Germinal center (tissue), 1 donor: ENCODE data around the gene RBM12.
"Not testable (repeated sequence)": the region's sequence is repeated elsewhere in the genome, so short reads cannot be mapped to it uniquely, and the experiment has no call there.

Experiments used
- DNase-seq: peaks from one replicate; pipeline ENCODE4 v3.0.0; 2012; ENCODE audit warnings: mixed read lengths, low spot score

Gene RBM12, protein sequence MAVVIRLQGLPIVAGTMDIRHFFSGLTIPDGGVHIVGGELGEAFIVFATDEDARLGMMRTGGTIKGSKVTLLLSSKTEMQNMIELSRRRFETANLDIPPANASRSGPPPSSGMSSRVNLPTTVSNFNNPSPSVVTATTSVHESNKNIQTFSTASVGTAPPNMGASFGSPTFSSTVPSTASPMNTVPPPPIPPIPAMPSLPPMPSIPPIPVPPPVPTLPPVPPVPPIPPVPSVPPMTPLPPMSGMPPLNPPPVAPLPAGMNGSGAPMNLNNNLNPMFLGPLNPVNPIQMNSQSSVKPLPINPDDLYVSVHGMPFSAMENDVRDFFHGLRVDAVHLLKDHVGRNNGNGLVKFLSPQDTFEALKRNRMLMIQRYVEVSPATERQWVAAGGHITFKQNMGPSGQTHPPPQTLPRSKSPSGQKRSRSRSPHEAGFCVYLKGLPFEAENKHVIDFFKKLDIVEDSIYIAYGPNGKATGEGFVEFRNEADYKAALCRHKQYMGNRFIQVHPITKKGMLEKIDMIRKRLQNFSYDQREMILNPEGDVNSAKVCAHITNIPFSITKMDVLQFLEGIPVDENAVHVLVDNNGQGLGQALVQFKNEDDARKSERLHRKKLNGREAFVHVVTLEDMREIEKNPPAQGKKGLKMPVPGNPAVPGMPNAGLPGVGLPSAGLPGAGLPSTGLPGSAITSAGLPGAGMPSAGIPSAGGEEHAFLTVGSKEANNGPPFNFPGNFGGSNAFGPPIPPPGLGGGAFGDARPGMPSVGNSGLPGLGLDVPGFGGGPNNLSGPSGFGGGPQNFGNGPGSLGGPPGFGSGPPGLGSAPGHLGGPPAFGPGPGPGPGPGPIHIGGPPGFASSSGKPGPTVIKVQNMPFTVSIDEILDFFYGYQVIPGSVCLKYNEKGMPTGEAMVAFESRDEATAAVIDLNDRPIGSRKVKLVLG

DNA sequence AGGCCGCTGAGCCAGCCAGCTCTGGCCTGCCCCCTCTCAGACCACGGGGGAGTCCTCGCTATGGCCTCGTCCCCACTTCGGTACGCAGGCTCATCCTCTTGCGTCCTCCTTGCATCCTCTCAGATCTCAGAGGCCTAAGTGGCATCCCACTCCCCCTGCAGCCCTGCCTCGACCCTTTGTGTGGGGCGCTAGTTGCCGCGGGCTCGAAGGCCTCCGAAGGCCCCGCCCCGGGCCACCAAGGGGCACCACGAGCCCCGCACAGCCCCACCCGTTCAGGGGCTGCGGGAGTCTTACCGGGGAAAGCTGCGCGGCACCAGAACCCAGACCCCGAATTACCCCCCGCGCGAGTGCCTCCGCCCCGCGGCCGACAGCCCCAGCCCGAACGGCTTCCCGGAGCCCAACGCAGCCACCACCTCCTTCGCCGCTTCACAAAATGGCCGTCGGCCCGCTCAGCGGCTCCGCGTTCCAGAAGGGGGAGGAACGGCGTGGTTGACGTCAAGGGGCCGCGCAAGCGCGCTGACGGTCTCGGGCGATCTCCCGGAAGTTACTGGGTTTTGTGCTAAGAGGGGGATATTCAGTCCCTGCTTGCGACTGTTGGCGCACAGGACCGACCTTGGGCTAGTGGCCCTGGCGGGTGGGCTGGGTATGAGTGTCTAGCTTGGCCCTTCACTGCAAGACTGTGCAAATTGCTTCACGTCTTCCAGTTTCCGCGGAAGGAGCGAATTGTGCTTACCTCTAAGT is at the start of gene RBM12, which contains the start of gene CPNE1:
Gene RBM12 (minus strand): TSS at position 435 of the 741 bp plus-strand sequence. CDS start 9,578 bp downstream, outside the sequence.
Gene CPNE1 (minus strand): TSS at position 435 of the 741 bp plus-strand sequence. CDS start 31,977 bp downstream, outside the sequence.
- DNase-seq = peak; percentile 98

DNA sequence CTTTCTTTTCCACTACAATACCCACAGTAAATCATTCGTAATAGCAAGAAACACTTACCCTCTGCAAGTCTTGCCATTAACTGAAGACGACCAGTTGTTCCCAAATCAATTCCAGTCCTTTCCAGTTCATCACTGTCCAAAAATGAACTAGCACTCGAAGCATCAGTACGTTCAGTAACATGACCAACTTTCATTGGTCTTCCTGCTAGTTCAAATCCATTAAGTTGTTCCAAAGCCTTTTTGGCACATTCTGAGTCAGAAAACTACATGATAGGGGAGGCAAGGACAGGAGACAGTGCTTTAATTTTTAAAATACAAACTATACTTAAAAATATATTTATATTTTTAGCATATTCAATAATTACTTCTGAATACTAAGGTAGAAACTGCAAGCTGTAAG is 49.4 kb upstream of the RBM12 start:
- no peak for DNase-seq

DNA sequence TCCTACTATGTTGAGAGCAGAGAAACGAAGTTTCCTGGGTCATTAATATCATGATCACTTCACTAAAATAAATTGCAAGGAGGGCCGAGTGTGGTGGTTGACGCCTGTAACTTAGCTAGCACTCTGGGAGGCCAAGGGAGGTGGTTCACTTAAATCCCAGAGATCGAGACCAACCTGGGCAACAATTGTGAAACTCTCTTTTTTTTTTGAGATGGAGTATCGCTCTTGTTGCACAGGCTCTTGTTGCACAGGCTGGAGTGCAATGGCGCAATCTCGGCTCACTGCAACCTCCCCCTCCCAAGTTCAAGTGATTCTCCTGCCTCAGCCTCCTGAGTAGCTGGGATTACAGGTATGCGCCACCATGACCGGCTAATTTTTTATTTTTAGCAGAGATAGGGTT is 48.4 kb upstream of the RBM12 start:
- not testable (repeated sequence) for DNase-seq

GRCh38 chr20:35711588-35712209 is 47.0 kb upstream of the RBM12 start:
- DNase-seq = no peak

GRCh38 chr20:35710884-35711587 is 46.3 kb upstream of the RBM12 start:
- no peak for DNase-seq

GRCh38 chr20:35710039-35710438 is 45.3 kb upstream of the RBM12 start:
- no peak for DNase-seq

- DNase-seq = no peak
Observed at GRCh38 chr20:35709259-35709658, 44.6 kb upstream of the RBM12 start.

DNA sequence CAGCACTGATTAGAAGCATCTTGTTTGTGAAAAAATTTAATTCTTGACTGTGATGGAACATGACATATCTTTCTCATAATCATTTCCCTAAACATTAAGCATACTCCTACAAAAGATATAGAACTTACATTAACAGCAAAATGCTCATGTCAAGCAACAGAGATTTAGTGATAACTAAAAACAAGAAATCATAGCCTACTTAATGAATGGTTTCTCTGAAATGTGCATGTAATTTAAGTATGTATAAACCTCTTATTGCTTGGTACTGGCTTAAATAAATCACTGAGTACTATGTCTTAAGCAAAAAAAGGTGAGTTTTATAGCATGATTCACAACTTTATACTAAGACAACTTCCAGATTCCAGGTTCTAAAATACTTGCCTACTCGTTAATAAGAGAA is 43.8 kb upstream of the RBM12 start:
- DNase-seq = no peak

GRCh38 chr20:35706591-35707529 is 42.2 kb upstream of the RBM12 start:
- not testable (repeated sequence) for DNase-seq

- DNase-seq = not testable (repeated sequence)
Observed at GRCh38 chr20:35705894-35706293, 41.2 kb upstream of the RBM12 start.

DNA sequence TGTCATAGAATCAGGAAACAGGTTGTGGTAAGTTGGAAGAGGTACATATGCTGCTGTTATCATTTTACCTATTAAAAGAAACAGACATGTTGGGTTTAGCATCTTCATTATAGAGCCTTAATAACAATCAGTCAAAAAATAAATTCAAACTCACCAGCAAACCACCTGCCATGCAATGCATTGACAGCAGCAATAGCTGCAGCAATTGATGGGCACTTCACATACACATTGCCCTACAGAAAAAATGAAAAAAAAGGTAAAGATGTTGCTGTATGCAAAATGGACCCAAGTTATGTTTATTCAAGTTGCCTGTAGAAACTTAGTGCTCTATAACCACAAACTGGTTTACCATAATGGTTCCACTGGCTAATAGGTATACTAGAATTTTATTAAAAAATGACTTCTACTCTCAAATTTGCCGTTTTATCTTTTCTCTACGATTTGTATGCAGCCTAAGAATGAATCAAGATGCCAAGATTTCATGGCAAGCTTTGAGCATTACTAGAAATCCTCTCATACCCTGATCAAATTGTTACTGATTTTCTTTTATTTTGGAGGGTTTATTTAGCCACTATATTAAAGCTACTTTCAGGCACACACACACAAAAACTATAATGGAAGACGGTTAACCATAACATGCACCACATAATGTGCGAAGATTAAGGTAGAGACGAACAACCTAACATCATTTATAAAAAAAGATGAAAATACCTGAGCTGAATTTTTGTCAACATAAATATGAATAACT is 40.0 kb upstream of the RBM12 start:
- no peak for DNase-seq

DNA sequence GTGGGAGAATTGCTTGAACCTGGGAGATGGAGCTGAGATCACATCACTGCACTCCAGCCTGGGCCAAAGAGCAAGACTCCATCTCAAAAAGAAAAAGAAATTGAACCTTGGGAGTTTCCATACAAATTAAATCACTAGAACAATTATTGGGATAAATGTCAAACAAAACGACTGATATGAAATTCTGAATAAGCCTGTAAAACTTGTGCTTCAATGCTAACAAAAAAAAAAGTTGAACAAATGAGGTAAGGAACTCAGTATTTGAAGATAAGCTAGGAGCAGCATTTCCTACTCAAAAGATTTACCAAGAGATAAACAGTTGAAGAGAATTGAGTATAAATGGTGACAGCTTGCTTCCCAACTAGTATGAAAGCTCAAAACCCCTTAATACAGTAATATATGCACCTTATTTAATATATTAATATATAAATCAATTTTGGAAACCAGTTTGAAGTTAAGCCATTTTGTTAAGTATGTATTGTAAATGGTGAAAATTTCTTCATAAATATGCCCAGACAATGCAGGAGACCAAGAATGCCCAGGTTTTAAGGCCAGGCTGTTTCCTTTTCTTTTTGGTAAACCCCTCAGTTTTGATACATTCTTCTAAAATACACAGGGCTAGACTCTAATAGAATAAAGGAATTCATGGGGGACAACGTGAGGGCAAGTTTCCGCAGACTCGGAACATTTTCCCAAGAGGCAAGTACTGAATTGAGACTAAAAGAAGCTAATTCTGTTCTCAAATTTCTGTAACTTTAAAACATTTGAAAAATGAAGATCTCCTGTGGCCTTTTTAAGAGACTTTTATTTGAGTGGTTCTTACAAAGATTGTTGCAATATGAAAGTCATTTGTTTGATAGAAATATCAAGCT is 38.4 kb upstream of the RBM12 start:
- no peak for DNase-seq

GRCh38 chr20:35702051-35702823 is 37.5 kb upstream of the RBM12 start:
- DNase-seq = no peak

GRCh38 chr20:35700625-35701148 is 36.0 kb upstream of the RBM12 start:
- no peak for DNase-seq

- DNase-seq = no peak
Observed at GRCh38 chr20:35699957-35700624, 35.4 kb upstream of the RBM12 start.
